Measurements from ENCODE around the gene GABRG3. TPM values are rescaled to one million over a fixed set of nuclear protein-coding genes. Genes with fewer than 3 reads are reported as not detected.

GABRG3 gene
- total and polyA plus RNA-seq, 2 experiments from 2014 or later: 0.10 to 1.4 TPM

DNA sequence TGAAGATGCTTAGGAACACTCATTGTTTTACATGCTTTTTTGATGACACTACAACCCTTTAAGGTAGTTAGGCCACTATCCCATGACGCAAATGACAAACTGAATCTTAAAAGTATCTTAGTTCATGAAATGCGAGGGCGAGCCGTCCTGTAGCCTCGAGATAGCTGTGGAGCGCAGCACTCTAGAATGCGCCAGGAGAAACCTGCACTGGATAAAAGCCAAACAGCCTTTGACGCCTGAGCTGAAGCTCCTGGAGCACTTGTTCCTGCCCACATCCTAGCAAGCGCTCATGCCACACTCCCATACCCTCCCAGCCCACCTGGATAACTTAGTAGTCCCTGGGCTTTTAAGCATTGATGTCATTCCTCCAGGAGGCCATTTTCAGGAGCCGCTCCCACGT, 516.9 kb downstream of the GABRG3 start:
- Mint-ChIP-seq H3K27ac (no peak overlapping the region), H3K36me3 (ENCODE audit: low read depth) (no peaks in the 10 kb centered on the region; the same call in 2 of the 3 replicates), H3K27me3 (ENCODE audit: insufficient read depth, low read depth, poor library complexity) (peaks cover 5% of the 10 kb centered on the region), H3K4me3 (no peak overlapping the region), H3K4me1 (peaks cover 33% of the 10 kb centered on the region), H3K9me3 (peaks cover 3% of the 10 kb centered on the region; the same call in 2 of the 3 replicates)
- Histone ChIP-seq H3K36me3 (ENCODE audit: insufficient read depth) (no peaks in the 10 kb centered on the region), H3K4me3 (no peak overlapping the region), H3K79me2 (replicated peaks; ENCODE audit: insufficient read depth) (no peaks in the 10 kb centered on the region), H3K9me2 (ENCODE audit: insufficient read depth) (peaks cover 4% of the 10 kb centered on the region; the same call in 1 of the 2 replicates), H3K4me2 (no peak overlapping the region), H3F3A (replicated peaks; ENCODE audit: low read depth) (peaks cover 4% of the 10 kb centered on the region; the same call in 1 of the 2 replicates), H4K20me1 (replicated peaks; ENCODE audit: insufficient read depth) (no peaks in the 10 kb centered on the region), H3K27me3 (ENCODE audit: insufficient read depth) (no peaks in the 10 kb centered on the region), H3K4me1 (ENCODE audit: insufficient read depth) (peaks cover 17% of the 10 kb centered on the region), H3K27ac (ENCODE audit: low read depth) (no peak overlapping the region), H2AFZ (no peak overlapping the region)
- ATAC-seq (no peak), DNase-seq (ENCODE audit: low spot score) (no peak)
- TF ChIP-seq ZNF331 (CRISPR knock-in tag; IDR thresholded peaks at IDR 0.05; ENCODE audit: low read depth) (no peak), JUNB (IDR thresholded peaks at IDR 0.05; ENCODE audit: unreplicated experiment) (no peak), ZNF462 (CRISPR knock-in tag; IDR thresholded peaks at IDR 0.05) (no peak), NANOG (IDR thresholded peaks at IDR 0.05; ENCODE audit: borderline replicate concordance) (no peak), REST (IDR thresholded peaks at IDR 0.05; ENCODE audit: unreplicated experiment) (no peak), POLR2AphosphoS5 (IDR thresholded peaks at IDR 0.05; ENCODE audit: low read depth) (no peak), STAT1 (IDR thresholded peaks at IDR 0.05; ENCODE audit: unreplicated experiment) (no peak), ZNF114 (CRISPR knock-in tag; IDR thresholded peaks at IDR 0.05) (no peak), CREB1 (CRISPR knock-in tag; IDR thresholded peaks at IDR 0.05; ENCODE audit: low read depth) (no peak), CTCF (conservative IDR thresholded peaks at IDR 0.05; ENCODE audit: low read depth in 2 of 2) (no peak), ETS1 (IDR thresholded peaks at IDR 0.05) (no peak), EZH2 (IDR thresholded peaks at IDR 0.05; ENCODE audit: low read depth, unreplicated experiment) (no peak), EZH2phosphoT487 (IDR thresholded peaks at IDR 0.05; ENCODE audit: unreplicated experiment) (no peak)

Data from GM23338 (cell line).